Measurements from ENCODE around the gene UIMC1. TPM values are rescaled to one million over a fixed set of nuclear protein-coding genes. Genes with fewer than 3 reads are reported as not detected.
"Not testable (repeated sequence)": the region's sequence is repeated elsewhere in the genome, so short reads cannot be mapped to it uniquely, and the experiment has no call there.

UIMC1 gene
- total and polyA plus RNA-seq, 2 donors, result 44.4 to 51.8 TPM

GRCh38 chr5:176877793-176878331 lies 128.7 kb downstream of the UIMC1 start:
- 86% methylated on average over 21 of the region's 21 CpGs for WGBS
- H3K27me3 ChIP-seq (ENCODE audit: control insufficient read depth in 2 of 2, insufficient read depth in 1 of 2, low read length in 1 of 2), result peaks cover 9 to 46% of the 10 kb centered on the region in 2 donors
- no peak overlapping the region for H3K27ac ChIP-seq (ENCODE audit: low read depth in 1 of 2, low read length in 1 of 2)
- no peak for DNase-seq (ENCODE audit: low read depth in 6 of 9, low spot score in 9 of 9)
- H3K4me1 ChIP-seq (ENCODE audit: control insufficient read depth in 2 of 2, insufficient read depth in 2 of 2, low read length in 2 of 2), result no peaks in the 10 kb centered on the region
- no peak overlapping the region for H3K4me3 ChIP-seq (ENCODE audit: low read length in 2 of 2)
- H3K9me3 ChIP-seq (ENCODE audit: control insufficient read depth in 2 of 2, insufficient read depth in 1 of 2, low read length in 1 of 2), result no peaks in the 10 kb centered on the region
- no peaks in the 10 kb centered on the region for H3K36me3 ChIP-seq (ENCODE audit: control insufficient read depth in 2 of 2, insufficient read depth in 2 of 2, low read length in 1 of 2)

GRCh38 chr5:176876506-176877431 lies 129.8 kb downstream of the UIMC1 start:
- Histone ChIP-seq H3K27ac (ENCODE audit: low read depth in 1 of 2, low read length in 1 of 2) (no peak overlapping the region), H3K36me3 (ENCODE audit: control insufficient read depth in 2 of 2, insufficient read depth in 2 of 2, low read length in 1 of 2) (no peaks in the 10 kb centered on the region), H3K4me1 (ENCODE audit: control insufficient read depth in 2 of 2, insufficient read depth in 2 of 2, low read length in 2 of 2) (no peaks in the 10 kb centered on the region), H3K9me3 (ENCODE audit: control insufficient read depth in 2 of 2, insufficient read depth in 1 of 2, low read length in 1 of 2) (no peaks in the 10 kb centered on the region), H3K4me3 (ENCODE audit: low read length in 2 of 2) (no peak overlapping the region), H3K27me3 (ENCODE audit: control insufficient read depth in 2 of 2, insufficient read depth in 1 of 2, low read length in 1 of 2) (peaks cover 9 to 46% of the 10 kb centered on the region in 2 donors)
- DNase-seq (ENCODE audit: low read depth in 6 of 9, low spot score in 9 of 9), result no peak
- WGBS, result 74% methylated on average over 24 of the region's 24 CpGs

GRCh38 chr5:176875783-176876505 lies 130.6 kb downstream of the UIMC1 start:
- no peaks in the 10 kb centered on the region for H3K9me3 ChIP-seq (ENCODE audit: control insufficient read depth in 2 of 2, insufficient read depth in 1 of 2, low read length in 1 of 2)
- peaks cover 9 to 46% of the 10 kb centered on the region in 2 donors for H3K27me3 ChIP-seq (ENCODE audit: control insufficient read depth in 2 of 2, insufficient read depth in 1 of 2, low read length in 1 of 2)
- 12% methylated on average over 27 of the region's 27 CpGs for WGBS
- no peaks in the 10 kb centered on the region for H3K4me1 ChIP-seq (ENCODE audit: control insufficient read depth in 2 of 2, insufficient read depth in 2 of 2, low read length in 2 of 2)
- H3K4me3 ChIP-seq (ENCODE audit: low read length in 2 of 2), result no peak overlapping the region
- H3K27ac ChIP-seq (ENCODE audit: low read depth in 1 of 2, low read length in 1 of 2), result no peak overlapping the region
- no peaks in the 10 kb centered on the region for H3K36me3 ChIP-seq (ENCODE audit: control insufficient read depth in 2 of 2, insufficient read depth in 2 of 2, low read length in 1 of 2)
- peak in 1 of 9 donors; percentile 7 for DNase-seq (ENCODE audit: low read depth in 6 of 9, low spot score in 9 of 9)

GRCh38 chr5:176875014-176875550 lies 131.5 kb downstream of the UIMC1 start:
- H3K4me1 ChIP-seq (ENCODE audit: control insufficient read depth in 2 of 2, insufficient read depth in 2 of 2, low read length in 2 of 2), result no peaks in the 10 kb centered on the region
- no peaks in the 10 kb centered on the region for H3K9me3 ChIP-seq (ENCODE audit: control insufficient read depth in 2 of 2, insufficient read depth in 1 of 2, low read length in 1 of 2)
- no peak overlapping the region for H3K4me3 ChIP-seq (ENCODE audit: low read length in 2 of 2)
- no peak for DNase-seq (ENCODE audit: low read depth in 6 of 9, low spot score in 9 of 9)
- H3K36me3 ChIP-seq (ENCODE audit: control insufficient read depth in 2 of 2, insufficient read depth in 2 of 2, low read length in 1 of 2), result no peaks in the 10 kb centered on the region
- no peak overlapping the region for H3K27ac ChIP-seq (ENCODE audit: low read depth in 1 of 2, low read length in 1 of 2)
- H3K27me3 ChIP-seq (ENCODE audit: control insufficient read depth in 2 of 2, insufficient read depth in 1 of 2, low read length in 1 of 2), result peaks cover 9 to 46% of the 10 kb centered on the region in 2 donors
- WGBS, result 84% methylated on average over 17 of the region's 17 CpGs

- Histone ChIP-seq H3K27ac (ENCODE audit: low read depth in 1 of 2, low read length in 1 of 2) (no peak overlapping the region), H3K9me3 (ENCODE audit: control insufficient read depth in 2 of 2, insufficient read depth in 1 of 2, low read length in 1 of 2) (no peaks in the 10 kb centered on the region), H3K36me3 (ENCODE audit: control insufficient read depth in 2 of 2, insufficient read depth in 2 of 2, low read length in 1 of 2) (no peaks in the 10 kb centered on the region), H3K4me3 (ENCODE audit: low read length in 2 of 2) (no peak overlapping the region), H3K27me3 (ENCODE audit: control insufficient read depth in 2 of 2, insufficient read depth in 1 of 2, low read length in 1 of 2) (peaks cover 9 to 46% of the 10 kb centered on the region in 2 donors), H3K4me1 (ENCODE audit: control insufficient read depth in 2 of 2, insufficient read depth in 2 of 2, low read length in 2 of 2) (no peaks in the 10 kb centered on the region)
- DNase-seq (ENCODE audit: low read depth in 6 of 9, low spot score in 9 of 9), result no peak
- WGBS, result 86% methylated on average over 20 of the region's 20 CpGs
Observed at GRCh38 chr5:176874198-176874780, 132.3 kb downstream of the UIMC1 start.

GRCh38 chr5:176873541-176874172 lies 132.9 kb downstream of the UIMC1 start:
- H3K4me1 ChIP-seq (ENCODE audit: control insufficient read depth in 2 of 2, insufficient read depth in 2 of 2, low read length in 2 of 2), result no peaks in the 10 kb centered on the region
- H3K27ac ChIP-seq (ENCODE audit: low read depth in 1 of 2, low read length in 1 of 2), result no peak overlapping the region
- H3K9me3 ChIP-seq (ENCODE audit: control insufficient read depth in 2 of 2, insufficient read depth in 1 of 2, low read length in 1 of 2), result no peaks in the 10 kb centered on the region
- peaks cover 9 to 47% of the 10 kb centered on the region in 2 donors for H3K27me3 ChIP-seq (ENCODE audit: control insufficient read depth in 2 of 2, insufficient read depth in 1 of 2, low read length in 1 of 2)
- 73% methylated on average over 16 of the region's 16 CpGs for WGBS
- no peaks in the 10 kb centered on the region for H3K36me3 ChIP-seq (ENCODE audit: control insufficient read depth in 2 of 2, insufficient read depth in 2 of 2, low read length in 1 of 2)
- no peak overlapping the region for H3K4me3 ChIP-seq (ENCODE audit: low read length in 2 of 2)
- no peak for DNase-seq (ENCODE audit: low read depth in 6 of 9, low spot score in 9 of 9)

- not testable (repeated sequence) for H3K4me1 ChIP-seq (ENCODE audit: control insufficient read depth in 2 of 2, insufficient read depth in 2 of 2, low read length in 2 of 2); H3K36me3 ChIP-seq (ENCODE audit: control insufficient read depth in 2 of 2, insufficient read depth in 2 of 2, low read length in 1 of 2); H3K9me3 ChIP-seq (ENCODE audit: control insufficient read depth in 2 of 2, insufficient read depth in 1 of 2, low read length in 1 of 2); H3K27ac ChIP-seq (ENCODE audit: low read depth in 1 of 2, low read length in 1 of 2); H3K4me3 ChIP-seq (ENCODE audit: low read length in 2 of 2); DNase-seq (ENCODE audit: low read depth in 6 of 9, low spot score in 9 of 9)
- WGBS, result 53% methylated on average over 2 of the region's 2 CpGs
- H3K27me3 ChIP-seq (ENCODE audit: control insufficient read depth in 2 of 2, insufficient read depth in 1 of 2, low read length in 1 of 2), result peaks cover 9 to 51% of the 10 kb centered on the region in 2 donors
Observed at GRCh38 chr5:176873011-176873410, 133.6 kb downstream of the UIMC1 start.

- DNase-seq (ENCODE audit: low read depth in 6 of 9, low spot score in 9 of 9); H3K36me3 ChIP-seq (ENCODE audit: control insufficient read depth in 2 of 2, insufficient read depth in 2 of 2, low read length in 1 of 2); H3K27ac ChIP-seq (ENCODE audit: low read depth in 1 of 2, low read length in 1 of 2); H3K9me3 ChIP-seq (ENCODE audit: control insufficient read depth in 2 of 2, insufficient read depth in 1 of 2, low read length in 1 of 2); H3K4me1 ChIP-seq (ENCODE audit: control insufficient read depth in 2 of 2, insufficient read depth in 2 of 2, low read length in 2 of 2); H3K4me3 ChIP-seq (ENCODE audit: low read length in 2 of 2): not testable (repeated sequence)
- WGBS, result 14% methylated on average over 2 of the region's 2 CpGs
- peaks cover 10 to 53% of the 10 kb centered on the region in 2 donors for H3K27me3 ChIP-seq (ENCODE audit: control insufficient read depth in 2 of 2, insufficient read depth in 1 of 2, low read length in 1 of 2)
Observed at GRCh38 chr5:176872586-176872985, 134.0 kb downstream of the UIMC1 start.
